Endothelial cell of umbilical vein (primary cell): ENCODE measurements around the gene UBE2F. TPM values are rescaled to one million over a fixed set of nuclear protein-coding genes. Genes with fewer than 3 reads are reported as not detected.

Experiments used
- BruUV-seq: library from RNA; stranded (reverse); fragments of 400-500 nt; replicated peaks from 2 replicates; lab custom pipeline; 2021; lab: Mats Ljungman, UMichigan
- CTCF ChIA-PET: fragments of 300-600, 350-600 bp; sonication (Branson Sonifier 250); formaldehyde crosslinking; loops from one replicate; lab custom pipeline; 2021; ENCODE audit warnings: antibody characterized with exemption, inconsistent platforms; lab: Charles Lee
- POLR2A ChIA-PET: fragments of 300-600, 350-600 bp; sonication (Branson Sonifier 250); formaldehyde crosslinking; loops from one replicate; lab custom pipeline; 2021; ENCODE audit warnings: antibody characterized with exemption, inconsistent platforms; lab: Charles Lee
- DNase-seq: peaks from one replicate; pipeline ENCODE4 v3.0.0-alpha.2; 2011; ENCODE audit warnings: low read depth, low spot score
- FAIRE-seq: peaks from 2 replicates; lab custom pipeline; 2011; peaks lifted over from hg19 to GRCh38; lab: Jason Lieb, UNC
- H2AFZ ChIP-seq: 2 replicates; pipeline ENCODE4 v1.6.0; 2012; ENCODE audit warnings: low read depth, low read length, control low read depth, inconsistent platforms
- H3K27ac ChIP-seq: 2 replicates; pipeline ENCODE4 v1.5.1; 2011; ENCODE audit warnings: low read depth, mild to moderate bottlenecking, control low read depth, low read length, moderate library complexity; ENCODE audit not compliant: insufficient read depth
- H3K27me3 ChIP-seq, 2 experiments: 2 replicates each; pipeline versions ENCODE4 v1.6.0 to v1.6.1; 2011; ENCODE audit warnings: low read length in 2 of 2, mixed read lengths in 1 of 2; ENCODE audit not compliant: control insufficient read depth in 2 of 2, insufficient read depth in 2 of 2
- H3K36me3 ChIP-seq, 2 experiments: 2 replicates in 1 of 2; 3 replicates in 1 of 2; pipeline ENCODE4 v1.5.1; 2011; ENCODE audit warnings: low read length in 2 of 2, mild to moderate bottlenecking in 1 of 2, moderate library complexity in 1 of 2; ENCODE audit not compliant: control insufficient read depth in 2 of 2, insufficient read depth in 2 of 2; ENCODE audit errors: extremely low read depth in 1 of 2
- H3K4me1 ChIP-seq: 3 replicates; pipeline ENCODE4 v1.5.1; 2011; ENCODE audit warnings: mild to moderate bottlenecking, low read length; ENCODE audit not compliant: control insufficient read depth, insufficient read depth; ENCODE audit errors: extremely low read depth
- H3K4me2 ChIP-seq: 2 replicates; pipeline ENCODE4 v1.6.1; 2011; ENCODE audit warnings: low read length, control low read depth, mixed read lengths; ENCODE audit not compliant: insufficient read depth
- H3K4me3 ChIP-seq, 3 experiments: fragments of 200-600 bp in 1 of 3; sonication (generic), shearing (Covaris generic) in 1 of 3; replicated peaks in 1 of 3; 2 replicates each; pipeline ENCODE4 v1.5.1; 2011 to 2016; ENCODE audit warnings: control low read depth in 3 of 3, low read length in 3 of 3, mild to moderate bottlenecking in 2 of 3, inconsistent platforms in 1 of 3, low read depth in 1 of 3, moderate library complexity in 1 of 3; ENCODE audit not compliant: insufficient read depth in 1 of 3
- H3K79me2 ChIP-seq: 2 replicates; pipeline ENCODE4 v1.6.0; 2012; ENCODE audit warnings: low read length, inconsistent platforms; ENCODE audit not compliant: control insufficient read depth, insufficient read depth
- H3K9ac ChIP-seq: replicated peaks from 2 replicates; pipeline ENCODE3; 2011; ENCODE audit warnings: low read length, control low read depth; ENCODE audit not compliant: insufficient read depth; ENCODE audit errors: extremely low read depth
- H3K9me1 ChIP-seq: replicated peaks from 3 replicates; pipeline ENCODE4 v1.6.0; 2011; ENCODE audit warnings: mild to moderate bottlenecking, low read length; ENCODE audit not compliant: control insufficient read depth, insufficient read depth; ENCODE audit errors: extremely low read depth
- H3K9me3 ChIP-seq: replicated peaks from 2 replicates; pipeline ENCODE4 v1.5.1; 2012; ENCODE audit warnings: low read length, inconsistent platforms; ENCODE audit not compliant: control insufficient read depth, insufficient read depth
- H4K20me1 ChIP-seq: replicated peaks from 2 replicates; pipeline ENCODE3; 2011; ENCODE audit warnings: mild to moderate bottlenecking, low read length; ENCODE audit not compliant: control insufficient read depth, insufficient read depth; ENCODE audit errors: extremely low read depth
- CTCF ChIP-seq, 2 donors: IDR thresholded peaks; 1 replicate in 1 of 2; 2 replicates in 1 of 2; pipeline ENCODE4 v1.5.1; 2011; ENCODE audit warnings: low read length in 2 of 2, mild to moderate bottlenecking in 2 of 2, moderate library complexity in 2 of 2, control low read depth in 1 of 2, inconsistent platforms in 1 of 2, low read depth in 1 of 2; ENCODE audit not compliant: insufficient read depth in 1 of 2; ENCODE audit errors: extremely low read depth in 1 of 2
- EZH2 ChIP-seq: IDR thresholded peaks from 2 replicates; pipeline ENCODE4 v1.6.1; 2012; ENCODE audit warnings: borderline replicate concordance, low read depth, mild to moderate bottlenecking, moderate library complexity, low read length, inconsistent platforms; ENCODE audit not compliant: severe bottlenecking
- FOS ChIP-seq: IDR thresholded peaks from 2 replicates; pipeline ENCODE4 v1.6.1; 2011; ENCODE audit warnings: mild to moderate bottlenecking, low read length, moderate library complexity, borderline replicate concordance; ENCODE audit not compliant: insufficient read depth
- GATA2 ChIP-seq: IDR thresholded peaks from 2 replicates; pipeline ENCODE4 v1.7.0; 2011; ENCODE audit warnings: low read depth, mild to moderate bottlenecking, moderate library complexity, mixed read lengths, low read length; ENCODE audit not compliant: insufficient read length, insufficient read depth
- JUN ChIP-seq: IDR thresholded peaks from 2 replicates; pipeline ENCODE4 v1.6.1; 2011; ENCODE audit warnings: borderline replicate concordance, low read depth; ENCODE audit not compliant: insufficient read length, insufficient read depth
- MAX ChIP-seq: IDR thresholded peaks from 2 replicates; pipeline ENCODE4 v1.6.1; 2011; ENCODE audit not compliant: insufficient read depth, insufficient read length
- MYC ChIP-seq: IDR thresholded peaks from one replicate; pipeline ENCODE4 v1.6.1; 2011; ENCODE audit warnings: mild to moderate bottlenecking, low read depth, low read length
- POLR2A ChIP-seq: IDR thresholded peaks from 2 replicates; pipeline ENCODE4 v1.6.1; 2012; ENCODE audit warnings: low read depth, mild to moderate bottlenecking, control low read depth, low read length
- POLR2AphosphoS5 ChIP-seq: IDR thresholded peaks from 2 replicates; pipeline ENCODE4 v1.6.1; 2012; ENCODE audit warnings: low read depth, mild to moderate bottlenecking, control low read depth, low read length, moderate library complexity; ENCODE audit not compliant: insufficient read depth
- dilution Hi-C: fragments of 300-500 bp; cut with MboI; formaldehyde crosslinking; loops from one replicate; pipeline ENCODE4 v1.15.0; 2019; ENCODE audit warnings: low sequenced_read_pairs; ENCODE audit not compliant: extremely low pct_ligation_motif_present
- intact Hi-C: fragments of 100-400 bp; cut with micrococcal nuclease; formaldehyde crosslinking; loops from one replicate; pipeline ENCODE4 v1.10.0; 2022
- polyA plus RNA-seq, 4 experiments: library from polyadenylated mRNA; depleted of rRNA in 3 of 4; stranded (reverse) in 3 of 4; unstranded in 1 of 4; fragments of >200 nt; gene quantifications; 2 replicates each; pipeline versions ENCODE4 v1.2.1 to v1.2.3, GENCODE V29; 2011 to 2012; ENCODE audit warnings: missing spikeins in 1 of 4
- total RNA-seq: library from RNA; stranded (reverse); gene quantifications from 2 replicates; pipeline ENCODE4 v1.2.3, GENCODE V29; 2021

Gene UBE2F
- total and polyA plus RNA-seq, 2 donors (not counting 3 experiments of a cell fraction or from before 2014, with no cell fraction given): 42.3 to 45.6 TPM

- POLR2A ChIA-PET: no interaction called here
- CTCF ChIA-PET: no interaction called here
- dilution Hi-C loops: no loop called here
These were observed 22.5 kb upstream of the UBE2F start for GRCh38 chr2:237944302-237944701.

GRCh38 chr2:237946423-237946822 is 20.4 kb upstream of the UBE2F start:
- peaks cover 15% of the 10 kb centered on the region for H3K4me1 ChIP-seq
- peaks cover 0 to 2% of the 10 kb centered on the region in 2 experiments for H3K27me3 ChIP-seq
- H3K9me3 ChIP-seq: no peaks in the 10 kb centered on the region
- no peaks in the 10 kb centered on the region for H3K79me2 ChIP-seq
- H3K9ac ChIP-seq: no peak overlapping the region
- H3K4me2 ChIP-seq: no peak overlapping the region
- H3K36me3 ChIP-seq: no peaks in the 10 kb centered on the region
- CTCF ChIA-PET: interaction anchor here (1.3 kb wide), 1 partner anchor 23 kb away, joined by 3 read pairs; no protein-coding TSS in a partner anchor
- BruUV-seq: no TSS peak
- H4K20me1 ChIP-seq: no peaks in the 10 kb centered on the region
- no peak overlapping the region for H2AFZ ChIP-seq
- POLR2A ChIA-PET: no interaction called here
- no peak for TF ChIP-seq JUN
- TF ChIP-seq MYC: no peak
- TF ChIP-seq FOS: no peak
- no peak for TF ChIP-seq GATA2
- TF ChIP-seq CTCF (IDR thresholded peaks at IDR 0.05; ENCODE audit: extremely low read depth in 1 of 2, insufficient read depth in 1 of 2, low read depth in 1 of 2, low read length in 2 of 2): no peak
- TF ChIP-seq EZH2: no peak
- TF ChIP-seq POLR2A: no peak
- TF ChIP-seq POLR2AphosphoS5: no peak
- no peak for TF ChIP-seq MAX
- dilution Hi-C loops: no loop called here
- DNase-seq (no peak), FAIRE-seq (no peak)
- no peak overlapping the region for H3K4me3 ChIP-seq
- no peaks in the 10 kb centered on the region for H3K9me1 ChIP-seq
- intact Hi-C loops: no loop called here
- no peak overlapping the region for H3K27ac ChIP-seq

More at GRCh38 chr2:237944302-237944701, 22.5 kb upstream of the UBE2F start:
- FAIRE-seq (no peak), DNase-seq (no peak)
- H3K4me1 ChIP-seq: peaks cover 16% of the 10 kb centered on the region
- no TSS peak for BruUV-seq
- no peak overlapping the region for H3K9ac ChIP-seq
- H4K20me1 ChIP-seq: no peaks in the 10 kb centered on the region
- no peaks in the 10 kb centered on the region for H3K9me3 ChIP-seq
- H3K36me3 ChIP-seq: no peaks in the 10 kb centered on the region
- no peak overlapping the region for H2AFZ ChIP-seq
- no peak overlapping the region for H3K27ac ChIP-seq
- no peak overlapping the region for H3K4me2 ChIP-seq
- H3K4me3 ChIP-seq: no peak overlapping the region
- intact Hi-C loops: no loop called here
- peaks cover 2 to 6% of the 10 kb centered on the region in 2 experiments for H3K27me3 ChIP-seq
- H3K9me1 ChIP-seq: no peaks in the 10 kb centered on the region
- TF ChIP-seq JUN (no peak), EZH2 (no peak), POLR2AphosphoS5 (no peak), MYC (no peak), FOS (no peak), GATA2 (no peak)
- H3K79me2 ChIP-seq: no peaks in the 10 kb centered on the region
